HG02678 (cell line): Measurements from ENCODE around the gene OSBP2.
"Not testable (repeated sequence)": the region's sequence is repeated elsewhere in the genome, so short reads cannot be mapped to it uniquely, and the experiment has no call there.

Source experiments
- ATAC-seq: cut with Tn5 transposase; IDR thresholded peaks from one replicate; pipeline ENCODE4 v1.9.1; 2021; ENCODE audit warnings: mild to moderate bottlenecking, moderate library complexity; ENCODE audit not compliant: unreplicated experiment

Gene OSBP2

GRCh38 chr22:30717331-30717921 lies 22.8 kb downstream of the OSBP2 start:
- ATAC-seq: no peak

GRCh38 chr22:30717952-30718351 lies 23.3 kb downstream of the OSBP2 start:
- ATAC-seq: no peak

- ATAC-seq: no peak
Measured at GRCh38 chr22:30718491-30718890, 23.8 kb downstream of the OSBP2 start.

- ATAC-seq: no peak
Measured at GRCh38 chr22:30718938-30719337, 24.3 kb downstream of the OSBP2 start.

- no peak for ATAC-seq
Measured at GRCh38 chr22:30720263-30720837, 25.7 kb downstream of the OSBP2 start.

- ATAC-seq: no peak
Measured at GRCh38 chr22:30721741-30722140, 27.1 kb downstream of the OSBP2 start.

- ATAC-seq: no peak
Measured at GRCh38 chr22:30728826-30729225, 34.2 kb downstream of the OSBP2 start.

- no peak for ATAC-seq
Measured at GRCh38 chr22:30731658-30732057, 37.0 kb downstream of the OSBP2 start.

GRCh38 chr22:30732426-30732825 lies 37.8 kb downstream of the OSBP2 start:
- ATAC-seq: no peak

- no peak for ATAC-seq
Measured at GRCh38 chr22:30733181-30733631, 38.5 kb downstream of the OSBP2 start.

GRCh38 chr22:30740007-30740406 lies 45.3 kb downstream of the OSBP2 start:
- not testable (repeated sequence) for ATAC-seq

GRCh38 chr22:30740511-30740910 lies 45.8 kb downstream of the OSBP2 start:
- not testable (repeated sequence) for ATAC-seq

- ATAC-seq: no peak
Measured at GRCh38 chr22:30742291-30743256, 47.9 kb downstream of the OSBP2 start.

GRCh38 chr22:30743257-30744020 lies 48.8 kb downstream of the OSBP2 start:
- ATAC-seq: no peak

- ATAC-seq: no peak
Measured at GRCh38 chr22:30744224-30744623, 49.5 kb downstream of the OSBP2 start.

GRCh38 chr22:30747493-30747892 lies 52.8 kb downstream of the OSBP2 start:
- ATAC-seq: no peak

- ATAC-seq: no peak
Measured at GRCh38 chr22:30749272-30749671, 54.6 kb downstream of the OSBP2 start.

GRCh38 chr22:30749849-30750248 lies 55.2 kb downstream of the OSBP2 start:
- ATAC-seq: no peak

- ATAC-seq: no peak
Measured at GRCh38 chr22:30751529-30751928, 56.9 kb downstream of the OSBP2 start.

- no peak for ATAC-seq
Measured at GRCh38 chr22:30752771-30753170, 58.1 kb downstream of the OSBP2 start.

GRCh38 chr22:30753701-30754100 lies 59.0 kb downstream of the OSBP2 start:
- ATAC-seq: no peak
